Left cardiac atrium (tissue), 4 donors: Measurements from ENCODE around the gene MCF2L. TPM values are rescaled to one million over a fixed set of nuclear protein-coding genes. Genes with fewer than 3 reads are reported as not detected.

Experiments
- ATAC-seq, 2 donors: fragments of 200-7000 bp; cut with Tn5 transposase; one replicate each; pipeline ENCODE4 v1.9.1; 2020; ENCODE audit warnings: mild to moderate bottlenecking in 2 of 2, moderate library complexity in 2 of 2
- DNase-seq: peaks from one replicate; pipeline ENCODE4 v3.0.0-alpha.2; 2020
- intact Hi-C, 2 donors: fragments of 100-400 bp; cut with DNase I; formaldehyde crosslinking; loops; one replicate each; pipeline versions ENCODE4 v1.14.1 to v1.15.1; 2022 to 2023
- total RNA-seq, 2 donors: library from RNA; stranded (reverse); fragmentation: NEBNext Ultra II Directional; extraction: Animal tissue kit (Norgen Biotek cat#: 25700); gene quantifications; one replicate each; pipeline ENCODE4 v1.2.1, GENCODE V29; 2021
- donor health status: DM: no; HTN: yes; CAD: no.
- donor health status: DM: no; HTN: yes; CAD: no; lungs with severe emphysema.
- donor health status: DM: yes; HTN: yes; CAD: no.
- donor health status: Dilated cardiomyopathy.

The MCF2L gene
- total RNA-seq, 2 donors from 2014 or later = 39.1 to 41.6 TPM

DNA sequence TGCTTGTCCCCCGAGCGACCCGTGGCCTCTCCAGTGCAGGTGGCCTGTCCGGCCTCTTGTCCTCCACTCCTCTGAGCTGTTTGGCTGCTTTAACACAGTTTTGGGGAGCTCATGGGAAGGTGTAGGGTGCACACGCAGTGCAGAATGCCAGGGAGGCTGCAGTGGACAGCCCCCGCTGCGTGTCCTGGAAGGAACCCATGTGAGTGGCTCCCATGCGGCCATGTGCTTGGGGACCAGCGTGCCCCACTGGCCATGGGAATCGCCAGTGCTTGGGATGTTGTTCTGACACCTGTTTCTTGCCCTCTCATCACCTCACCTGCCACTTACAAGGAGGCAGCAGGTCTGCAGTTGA lies 114.0 kb downstream of the MCF2L start:
- ATAC-seq (no peak), DNase-seq (no peak)
- intact Hi-C loops = no loop called here

DNA sequence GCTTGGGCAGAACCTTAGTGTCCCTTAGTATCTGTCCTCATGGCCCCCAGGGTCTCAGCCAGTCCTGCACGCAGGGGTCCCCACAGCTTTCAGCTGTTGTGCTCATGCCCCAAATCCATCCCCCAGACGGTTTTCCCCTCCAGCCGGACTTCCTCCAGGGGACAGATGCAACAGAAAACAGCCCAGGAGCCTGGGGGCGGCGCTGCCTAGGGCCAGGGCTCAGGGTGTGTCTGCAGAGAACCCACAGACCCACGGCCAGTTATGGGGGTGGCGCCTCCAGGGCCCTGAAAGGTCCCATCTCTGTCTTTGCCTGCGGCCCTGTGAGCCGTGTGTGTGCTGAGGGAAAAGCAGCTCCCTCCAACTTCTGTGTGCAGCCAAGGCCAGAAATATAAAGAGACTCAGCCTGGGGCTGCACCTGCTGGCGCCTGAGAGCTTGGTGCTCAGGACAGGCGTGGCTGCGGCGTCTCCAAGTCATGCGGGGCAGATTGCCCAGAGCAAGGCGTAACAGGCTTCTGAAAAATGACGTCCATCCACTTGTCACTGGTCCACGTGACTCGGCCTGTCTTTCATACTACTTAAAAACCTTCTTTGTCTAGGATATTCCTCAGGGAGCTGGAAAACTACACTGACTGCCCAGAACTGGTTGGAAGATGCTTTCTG lies 114.5 kb downstream of the MCF2L start:
- DNase-seq (peak; percentile 85), ATAC-seq (peak; percentile 70 to 80)
- intact Hi-C loops = no loop called here

- no peak for ATAC-seq
- intact Hi-C loops = no loop called here
These were observed 115.3 kb downstream of the MCF2L start for GRCh38 chr13:113084094-113084942.

DNA sequence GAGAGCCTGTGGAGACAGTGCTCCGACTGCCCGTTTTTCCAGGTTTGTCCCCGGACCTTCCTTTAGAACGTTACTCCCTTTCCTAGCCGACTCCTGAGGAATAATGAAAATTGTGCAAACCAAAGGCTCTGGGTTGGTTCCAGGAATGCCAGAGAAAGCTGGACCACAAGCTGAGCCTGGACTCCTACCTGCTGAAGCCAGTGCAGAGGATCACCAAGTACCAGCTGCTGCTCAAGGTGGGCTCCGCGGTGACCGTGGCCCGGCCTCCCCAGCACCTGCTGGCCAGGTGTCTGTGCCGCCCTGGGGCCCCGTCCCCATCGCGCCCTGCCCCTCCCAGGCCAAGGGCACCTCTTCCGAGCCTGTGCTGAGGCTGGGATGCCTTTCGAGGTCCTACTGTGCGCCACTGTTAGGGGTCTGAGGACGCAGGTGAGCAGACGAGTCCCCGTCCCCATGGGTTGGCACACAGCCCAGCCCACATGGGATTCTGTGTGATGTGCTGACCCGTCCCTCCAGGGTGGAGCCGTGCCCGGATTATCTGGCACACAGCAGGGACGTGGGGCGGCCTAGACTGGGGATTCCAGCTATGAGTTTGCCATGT lies 116.0 kb downstream of the MCF2L start:
- intact Hi-C loops = no loop called here
- ATAC-seq = no peak
- DNase-seq = no peak

More at GRCh38 chr13:113084094-113084942, 115.3 kb downstream of the MCF2L start:
- no peak for DNase-seq

DNA sequence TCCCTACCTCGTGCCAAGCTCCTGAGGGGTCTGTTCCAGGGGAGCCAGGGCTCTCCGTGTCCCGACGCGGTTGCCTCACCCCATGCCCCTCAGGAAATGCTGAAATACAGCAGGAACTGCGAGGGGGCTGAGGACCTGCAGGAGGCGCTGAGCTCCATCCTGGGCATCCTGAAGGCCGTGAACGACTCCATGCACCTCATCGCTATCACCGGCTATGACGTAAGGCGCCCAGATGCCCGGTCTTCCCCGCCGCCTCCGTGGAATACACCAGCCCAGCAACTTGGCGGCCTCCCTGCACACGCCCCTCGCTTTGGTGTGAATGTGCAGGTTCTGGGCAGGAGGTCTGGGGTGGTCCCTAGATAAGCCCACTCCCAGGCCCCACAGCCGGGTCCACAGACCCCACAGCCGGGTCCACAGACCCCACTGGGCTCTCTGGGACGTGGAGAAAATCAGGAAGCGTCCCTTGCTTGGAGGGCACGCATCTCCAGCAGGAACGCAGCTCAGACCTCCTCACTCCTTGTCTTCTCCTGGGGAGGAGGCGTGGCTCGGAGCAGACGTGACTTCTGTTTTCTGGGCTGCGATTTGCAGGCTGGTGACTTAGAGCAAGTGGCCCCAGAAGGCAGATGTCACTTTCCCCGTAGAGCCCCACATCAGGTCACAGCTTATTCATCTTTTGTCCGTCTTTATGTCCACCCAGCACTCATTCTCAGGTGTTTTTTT lies 117.2 kb downstream of the MCF2L start:
- ATAC-seq (no peak), DNase-seq (no peak)
- intact Hi-C loops = no loop called here

GRCh38 chr13:113086991-113087922 lies 118.2 kb downstream of the MCF2L start:
- intact Hi-C loops = no loop called here
- ATAC-seq (no peak), DNase-seq (peak; percentile 16)

DNA sequence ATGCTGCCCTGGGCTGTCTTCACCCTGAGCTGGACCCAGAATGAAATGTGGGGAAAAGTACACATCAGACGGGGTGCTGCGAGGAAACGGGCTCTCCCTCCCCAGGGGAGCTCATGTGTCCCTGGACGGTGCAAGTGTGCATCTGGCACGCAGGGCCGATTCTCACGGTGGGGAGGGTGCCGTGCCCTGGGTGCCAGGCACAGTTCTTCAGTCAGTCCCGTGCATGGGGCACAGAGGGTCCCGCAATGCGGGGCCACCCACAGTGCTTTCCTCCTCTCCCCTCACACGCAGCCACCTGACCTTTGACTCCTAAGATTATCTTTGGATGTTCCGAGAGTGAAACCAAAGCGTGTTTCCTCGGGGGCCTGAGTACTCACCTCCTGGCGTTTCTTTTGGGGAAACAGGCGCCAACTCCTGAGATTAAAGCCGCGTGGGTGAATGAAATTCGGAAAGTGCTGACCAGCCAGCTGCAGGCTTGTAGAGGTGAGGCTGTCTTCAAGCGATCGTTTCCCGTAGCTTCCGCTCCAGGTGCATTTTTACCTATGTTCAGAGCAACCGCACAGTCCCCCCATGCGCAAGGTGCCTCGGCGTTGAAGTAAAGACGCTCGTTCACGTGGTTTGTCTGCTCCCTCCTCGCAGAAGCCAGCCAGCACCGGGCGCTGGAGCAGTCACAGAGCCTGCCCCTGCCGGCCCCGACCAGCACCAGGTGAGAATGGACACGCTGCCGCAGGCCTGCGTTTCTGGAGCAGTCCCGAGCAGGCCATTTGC lies 119.1 kb downstream of the MCF2L start:
- intact Hi-C loops = no loop called here
- DNase-seq (peak; percentile 12), ATAC-seq (no peak)

DNA sequence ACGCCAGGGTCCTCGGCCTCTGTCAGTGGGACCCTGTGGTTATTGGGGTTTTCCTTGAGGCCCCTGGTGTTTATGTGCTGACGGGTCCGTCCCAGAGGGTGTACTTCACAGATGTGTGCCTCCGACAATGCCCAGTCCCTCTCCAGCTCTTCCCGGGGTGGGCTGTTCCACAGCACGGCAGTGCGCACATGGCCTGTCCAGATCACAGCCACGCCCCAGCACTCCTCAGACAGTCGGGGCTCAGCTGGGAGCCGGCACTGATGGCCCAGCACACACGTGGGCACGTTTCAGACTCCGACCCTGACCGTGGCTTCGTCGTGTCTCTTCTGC lies 119.6 kb downstream of the MCF2L start:
- ATAC-seq = no peak
- DNase-seq = peak; percentile 6
- intact Hi-C loops = no loop called here

GRCh38 chr13:113089693-113090414 lies 120.8 kb downstream of the MCF2L start:
- DNase-seq = peak; percentile 12
- ATAC-seq = no peak
- intact Hi-C loops = no loop called here

DNA sequence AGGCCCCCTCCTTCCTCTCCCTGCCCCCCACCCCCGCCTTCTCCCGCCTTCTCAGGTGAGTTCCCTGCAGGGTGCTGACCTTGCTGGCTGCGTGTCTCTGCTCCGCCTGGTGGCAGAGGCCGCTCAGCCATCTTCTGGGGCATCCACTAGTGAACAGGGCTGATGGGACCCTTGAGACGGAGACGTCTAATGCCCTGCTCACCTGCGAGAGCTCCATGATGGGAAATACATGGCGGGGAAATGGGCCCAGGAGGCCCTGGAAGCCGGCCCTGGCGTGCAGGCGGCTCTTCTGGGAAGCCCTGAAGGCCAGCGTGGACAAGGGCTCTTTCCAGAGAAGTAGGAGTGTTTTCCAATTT lies 121.4 kb downstream of the MCF2L start:
- intact Hi-C loops = no loop called here
- ATAC-seq (no peak), DNase-seq (peak; percentile 9)

DNA sequence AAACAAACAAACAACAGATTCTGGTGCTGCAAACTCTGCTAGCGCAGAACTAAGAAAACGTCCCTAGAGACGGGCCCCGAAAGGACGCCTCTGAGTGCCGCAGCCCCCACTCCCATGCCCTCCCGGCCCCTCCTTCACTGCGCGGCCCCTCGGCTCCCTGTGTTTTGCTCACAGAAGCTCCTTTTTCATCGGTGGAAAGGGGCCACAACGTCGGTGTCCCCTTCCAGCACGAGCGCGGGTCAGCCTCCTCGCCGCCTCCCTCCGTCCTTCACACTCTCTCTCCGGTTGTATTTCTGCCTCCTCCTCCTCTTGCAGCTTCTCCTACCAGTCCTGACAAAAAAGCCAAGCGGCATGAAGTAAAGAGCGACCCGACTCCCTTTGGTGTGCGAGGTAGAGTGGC lies 121.8 kb downstream of the MCF2L start:
- intact Hi-C loops = no loop called here
- ATAC-seq = no peak
- peak; percentile 8 for DNase-seq

DNA sequence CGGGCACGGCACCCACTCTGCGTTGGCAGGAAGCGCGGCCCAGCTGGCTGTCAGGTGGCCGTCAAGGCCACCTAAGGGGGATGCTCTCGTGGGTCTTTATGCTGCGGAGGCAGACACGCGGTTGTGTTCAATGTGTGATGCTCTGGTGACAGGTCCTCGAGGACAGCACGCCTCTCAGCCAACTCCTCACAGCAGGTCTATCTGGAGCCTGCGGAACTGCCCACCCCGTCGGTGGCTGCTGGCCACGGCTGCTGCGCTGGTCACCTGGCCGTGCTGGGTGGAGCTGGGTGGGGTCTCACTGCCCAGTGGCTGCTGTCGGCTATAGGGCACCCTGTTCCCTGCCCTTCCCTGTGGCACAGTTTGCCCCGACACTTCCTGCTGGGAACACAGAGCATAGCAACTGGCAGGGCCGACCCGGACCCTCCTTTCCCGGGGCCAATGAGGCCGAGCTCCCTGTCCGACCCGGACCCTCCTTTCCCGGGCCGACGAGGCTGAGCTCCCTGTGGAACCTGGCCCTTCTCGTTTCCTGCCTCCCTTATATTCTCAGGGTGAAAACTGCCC lies 122.3 kb downstream of the MCF2L start:
- intact Hi-C loops = no loop called here
- ATAC-seq (no peak), DNase-seq (peak; percentile 10)

GRCh38 chr13:113091891-113092775 lies 123.1 kb downstream of the MCF2L start:
- ATAC-seq (no peak), DNase-seq (peak; percentile 9)
- intact Hi-C loops = no loop called here

- DNase-seq (peak; percentile 11), ATAC-seq (no peak)
- intact Hi-C loops = no loop called here
These were observed 124.0 kb downstream of the MCF2L start for GRCh38 chr13:113092776-113093579.

GRCh38 chr13:113093580-113094409 lies 124.8 kb downstream of the MCF2L start:
- DNase-seq (peak; percentile 7), ATAC-seq (no peak)
- intact Hi-C loops = no loop called here
